HL-60 (cell line): ENCODE results near the gene ZMIZ1.

Experiments
- CTCF ChIP-seq: IDR thresholded peaks from one replicate; pipeline ENCODE4 v1.5.1; 2011; ENCODE audit warnings: low read length, control low read depth, inconsistent platforms; ENCODE audit not compliant: insufficient read depth
- GABPA ChIP-seq: IDR thresholded peaks from 2 replicates; pipeline ENCODE4 v1.6.1; 2012; ENCODE audit warnings: low read depth
- POLR2AphosphoS5 ChIP-seq: IDR thresholded peaks from 2 replicates; pipeline ENCODE4 v1.6.1; 2012; ENCODE audit warnings: low read depth
- REST ChIP-seq: IDR thresholded peaks from 2 replicates; pipeline ENCODE4 v1.6.1; 2012; ENCODE audit warnings: low read depth; ENCODE audit not compliant: insufficient replicate concordance
- SPI1 ChIP-seq: IDR thresholded peaks from 2 replicates; pipeline ENCODE4 v1.6.1; 2012; ENCODE audit warnings: low read depth, mild to moderate bottlenecking, borderline replicate concordance

GRCh38 chr10:79313320-79313719 is 244.6 kb downstream of the ZMIZ1 start:
- TF ChIP-seq CTCF (no peak), POLR2AphosphoS5 (no peak), REST (no peak), GABPA (no peak), SPI1 (no peak)
